Natural killer cell (primary cell): ENCODE measurements around the gene INTS13. TPM values are rescaled to one million over a fixed set of nuclear protein-coding genes. Genes with fewer than 3 reads are reported as not detected.

ENCODE experiments used
- ATAC-seq, 3 donors: fragments of 150-1000 bp in 2 of 3; fragments of 200-7000 bp in 1 of 3; cut with Tn5 transposase; 1 replicate in 1 of 3; 2 replicates in 2 of 3; pipeline ENCODE4 v1.10.0; 2021; ENCODE audit warnings: mild to moderate bottlenecking in 2 of 3, moderate library complexity in 2 of 3
- DNase-seq, 2 donors: peaks; one replicate each; pipeline versions ENCODE4 v3.0.0 to v3.0.0-alpha.2; 2013 to 2021; ENCODE audit warnings: mixed read lengths in 1 of 2
- H3K27ac ChIP-seq: one replicate; pipeline ENCODE4 v1.5.1; 2013; ENCODE audit warnings: mild to moderate bottlenecking, low read length
- H3K27me3 ChIP-seq: one replicate; pipeline ENCODE4 v1.6.1; 2013; ENCODE audit warnings: low read length; ENCODE audit not compliant: control insufficient read depth, insufficient read depth
- H3K36me3 ChIP-seq: one replicate; pipeline ENCODE4 v1.6.1; 2013; ENCODE audit warnings: low read length; ENCODE audit not compliant: control insufficient read depth, insufficient read depth
- H3K4me1 ChIP-seq: one replicate; pipeline ENCODE4 v1.6.1; 2013; ENCODE audit warnings: low read length; ENCODE audit not compliant: control insufficient read depth, insufficient read depth
- H3K4me3 ChIP-seq: one replicate; pipeline ENCODE4 v1.5.1; 2013; ENCODE audit warnings: low read length
- H3K9me3 ChIP-seq: one replicate; pipeline ENCODE4 v1.6.1; 2013; ENCODE audit warnings: low read length; ENCODE audit not compliant: control insufficient read depth, insufficient read depth
- H3K27ac Mint-ChIP-seq, 2 donors: one replicate each; pipeline ENCODE4 v1.8.0; 2022; ENCODE audit warnings: mild to moderate bottlenecking in 2 of 2, mixed read lengths in 2 of 2, moderate library complexity in 1 of 2
- H3K27me3 Mint-ChIP-seq, 2 donors: one replicate each; pipeline ENCODE4 v1.8.0; 2022; ENCODE audit warnings: low read depth in 2 of 2, mixed read lengths in 2 of 2
- H3K36me3 Mint-ChIP-seq: one replicate; pipeline ENCODE4 v1.8.0; 2022; ENCODE audit warnings: mixed read lengths
- H3K4me1 Mint-ChIP-seq, 2 donors: one replicate each; pipeline ENCODE4 v1.8.0; 2022; ENCODE audit warnings: mixed read lengths in 2 of 2
- H3K4me3 Mint-ChIP-seq: one replicate; pipeline ENCODE4 v1.8.0; 2022; ENCODE audit warnings: mild to moderate bottlenecking, moderate library complexity, mixed read lengths
- H3K9me3 Mint-ChIP-seq, 2 donors: one replicate each; pipeline ENCODE4 v1.8.0; 2022; ENCODE audit warnings: mixed read lengths in 2 of 2
- CTCF ChIP-seq: fragments of 200-600 bp; IDR thresholded peaks from one replicate; pipeline ENCODE4 v1.8.0; 2022; ENCODE audit warnings: antibody characterized with exemption
- WGBS: methylation state at CpG from one replicate; pipeline ENCODE4 v1.1.7; 2013; ENCODE audit warnings: missing lambda C conversion rate; ENCODE audit not compliant: insufficient coverage; 5-methylcytosine and 5-hydroxymethylcytosine counted together
- intact Hi-C: fragments of 100-400 bp; cut with micrococcal nuclease; formaldehyde crosslinking; loops from one replicate; pipeline ENCODE4 v1.14.2; 2022
- total RNA-seq, 4 donors: library from RNA; stranded (reverse); fragments of 120-200 nt in 1 of 4; gene quantifications; one replicate each; pipeline versions ENCODE4 v1.2.3 to v1.2.4, GENCODE V29; 2013 to 2022

INTS13 gene
- total RNA-seq, 3 donors from 2014 or later (not counting 1 experiment from before 2014, with no cell fraction given): 17.5 to 20.8 (median 19.8) TPM

GRCh38 chr12:26919216-26919555, 18.6 kb downstream of the INTS13 start:
- TF ChIP-seq CTCF: no peak
- Mint-ChIP-seq H3K36me3 (peaks cover 8% of the 10 kb centered on the region), H3K4me3 (no peak overlapping the region), H3K4me1 (no peaks in the 10 kb centered on the region), H3K9me3 (no peaks in the 10 kb centered on the region), H3K27me3 (no peaks in the 10 kb centered on the region), H3K27ac (peak overlapping the region in 1 of 2 donors; percentile 28)
- H3K9me3 ChIP-seq: no peaks in the 10 kb centered on the region
- ATAC-seq (no peak), DNase-seq (no peak)
- no peaks in the 10 kb centered on the region for H3K27me3 ChIP-seq
- WGBS: 100% methylated on average over 2 of the region's 2 CpGs
- H3K36me3 ChIP-seq: peaks cover 50% of the 10 kb centered on the region
- no peaks in the 10 kb centered on the region for H3K4me1 ChIP-seq
- no peak overlapping the region for H3K4me3 ChIP-seq
- intact Hi-C loops: no loop called here
- no peak overlapping the region for H3K27ac ChIP-seq

GRCh38 chr12:26918321-26919215, 19.2 kb downstream of the INTS13 start:
- peaks cover 8% of the 10 kb centered on the region for H3K36me3 Mint-ChIP-seq
- H3K4me3 ChIP-seq: no peak overlapping the region

GRCh38 chr12:26906704-26907103, 31.1 kb downstream of the INTS13 start:
- no peak overlapping the region for H3K27ac Mint-ChIP-seq

More at GRCh38 chr12:26918321-26919215, 19.2 kb downstream of the INTS13 start:
- Histone ChIP-seq H3K4me1 (no peaks in the 10 kb centered on the region), H3K27ac (no peak overlapping the region), H3K36me3 (peaks cover 48% of the 10 kb centered on the region), H3K9me3 (no peaks in the 10 kb centered on the region), H3K27me3 (no peaks in the 10 kb centered on the region)
- WGBS: 96% methylated on average over 4 of the region's 5 CpGs
- H3K4me3 Mint-ChIP-seq: no peak overlapping the region
- no peaks in the 10 kb centered on the region for H3K27me3 Mint-ChIP-seq
- H3K9me3 Mint-ChIP-seq: no peaks in the 10 kb centered on the region
- H3K4me1 Mint-ChIP-seq: no peaks in the 10 kb centered on the region
- H3K27ac Mint-ChIP-seq: peak overlapping the region in 1 of 2 donors; percentile 28
- DNase-seq (no peak), ATAC-seq (no peak)
- no peak for TF ChIP-seq CTCF
- intact Hi-C loops: no loop called here

More at GRCh38 chr12:26906704-26907103, 31.1 kb downstream of the INTS13 start:
- ATAC-seq (no peak), DNase-seq (no peak)
- Mint-ChIP-seq H3K9me3 (no peaks in the 10 kb centered on the region), H3K4me1 (no peaks in the 10 kb centered on the region), H3K36me3 (peaks cover 25% of the 10 kb centered on the region), H3K4me3 (no peak overlapping the region), H3K27me3 (no peaks in the 10 kb centered on the region)
- no peak overlapping the region for H3K27ac ChIP-seq
- no peaks in the 10 kb centered on the region for H3K4me1 ChIP-seq
- H3K4me3 ChIP-seq: no peak overlapping the region
- WGBS: 15% methylated on average over 1 of the region's 1 CpG
- peaks cover 59% of the 10 kb centered on the region for H3K36me3 ChIP-seq
- no peaks in the 10 kb centered on the region for H3K9me3 ChIP-seq
- no peak for TF ChIP-seq CTCF
- intact Hi-C loops: no loop called here
- no peaks in the 10 kb centered on the region for H3K27me3 ChIP-seq
